ENCODE results near the gene FAM217B. TPM values are rescaled to one million over a fixed set of nuclear protein-coding genes. Genes with fewer than 3 reads are reported as not detected.

The FAM217B gene
- total RNA-seq: 2.9 and 3.2 TPM in 2 replicates

GRCh38 chr20:59940129-59940955 is at the start of gene FAM217B, which contains the start of gene PPP1R3D:
TSS of gene FAM217B (plus strand) at chr20:59940389. CDS start at chr20:59943944, 3,555 bp downstream.
TSS of gene PPP1R3D (minus strand) at chr20:59940305. CDS start at chr20:59939931, 374 bp downstream.

GRCh38 chr20:59933296-59933848 is 6.8 kb upstream of the FAM217B start, which contains the start of gene SYCP2:
TSS of gene SYCP2 (minus strand) at chr20:59933637. CDS start at chr20:59922413, 11,224 bp downstream.

GRCh38 chr20:59958123-59958522 is 17.9 kb downstream of the FAM217B start, which contains the start of gene CDH26:
TSS of gene CDH26 (plus strand) at chr20:59958423. CDS start at chr20:59958727, 304 bp downstream.

Other genes with a start within 250 kb of the FAM217B start
- gene SYCP2, start 6.8 kb upstream of the FAM217B start, total RNA-seq: 0.17 and 0.63 TPM in 2 replicates
- 3.7 and 5.2 TPM in 2 replicates for gene PPP1R3D, start 84 bp upstream of the FAM217B start, total RNA-seq
- gene CDH26, start 18.0 kb downstream of the FAM217B start, total RNA-seq: 0.16 and 0.34 TPM in 2 replicates